ENCODE measurements around the gene SLC38A4. TPM values are rescaled to one million over a fixed set of nuclear protein-coding genes. Genes with fewer than 3 reads are reported as not detected.

SLC38A4 gene
- total and polyA plus RNA-seq, 2 donors (not counting 1 experiment from before 2014, with no cell fraction given) = not detected

DNA sequence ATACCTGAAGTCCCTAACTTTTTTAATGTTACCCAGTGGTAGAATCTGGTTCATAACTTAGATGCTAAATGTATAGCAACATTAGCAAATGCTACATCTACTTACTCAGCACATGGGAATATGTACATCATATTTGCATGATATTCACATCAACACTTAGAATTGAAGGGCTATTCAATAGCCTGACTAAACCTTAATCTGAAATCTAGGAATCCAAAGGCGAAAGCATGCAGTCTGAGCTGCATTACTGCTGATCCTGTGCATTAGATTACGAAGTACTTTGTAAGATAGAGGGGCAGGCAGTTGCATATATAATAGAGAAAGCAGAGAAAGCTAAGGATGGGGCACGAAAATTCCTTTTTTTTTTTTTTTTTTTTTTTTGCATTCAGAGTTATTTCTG, 40.4 kb downstream of the SLC38A4 start:
- TF ChIP-seq, protein P1, sequence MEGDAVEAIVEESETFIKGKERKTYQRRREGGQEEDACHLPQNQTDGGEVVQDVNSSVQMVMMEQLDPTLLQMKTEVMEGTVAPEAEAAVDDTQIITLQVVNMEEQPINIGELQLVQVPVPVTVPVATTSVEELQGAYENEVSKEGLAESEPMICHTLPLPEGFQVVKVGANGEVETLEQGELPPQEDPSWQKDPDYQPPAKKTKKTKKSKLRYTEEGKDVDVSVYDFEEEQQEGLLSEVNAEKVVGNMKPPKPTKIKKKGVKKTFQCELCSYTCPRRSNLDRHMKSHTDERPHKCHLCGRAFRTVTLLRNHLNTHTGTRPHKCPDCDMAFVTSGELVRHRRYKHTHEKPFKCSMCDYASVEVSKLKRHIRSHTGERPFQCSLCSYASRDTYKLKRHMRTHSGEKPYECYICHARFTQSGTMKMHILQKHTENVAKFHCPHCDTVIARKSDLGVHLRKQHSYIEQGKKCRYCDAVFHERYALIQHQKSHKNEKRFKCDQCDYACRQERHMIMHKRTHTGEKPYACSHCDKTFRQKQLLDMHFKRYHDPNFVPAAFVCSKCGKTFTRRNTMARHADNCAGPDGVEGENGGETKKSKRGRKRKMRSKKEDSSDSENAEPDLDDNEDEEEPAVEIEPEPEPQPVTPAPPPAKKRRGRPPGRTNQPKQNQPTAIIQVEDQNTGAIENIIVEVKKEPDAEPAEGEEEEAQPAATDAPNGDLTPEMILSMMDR (IDR thresholded peaks at IDR 0.05) = no peak
- no peak for TF ChIP-seq EZH2 (IDR thresholded peaks at IDR 0.05; ENCODE audit: borderline replicate concordance, insufficient read depth, low read depth, low read length, poor library complexity, severe bottlenecking)
- intact Hi-C loops (cut with micrococcal nuclease) = no loop called here
- H2AFZ ChIP-seq (ENCODE audit: insufficient read depth, low read depth, low read length, poor library complexity, severe bottlenecking) = no peak overlapping the region
- Mint-ChIP-seq H3K27ac (no peak overlapping the region), H3K9me3 (ENCODE audit: insufficient read depth) (no peaks in the 10 kb centered on the region), H3K4me3 (no peak overlapping the region), H3K27me3 (peaks cover 9% of the 10 kb centered on the region), H3K4me1 (no peaks in the 10 kb centered on the region)
- POLR2A ChIA-PET = no interaction called here
- no peak overlapping the region for H3K4me3 ChIP-seq (ENCODE audit: control extremely low read depth in 1 of 5, extremely low read depth in 1 of 5, insufficient read depth in 1 of 5, low read depth in 2 of 5, low read length in 4 of 5)
- H3K36me3 ChIP-seq (replicated peaks in 1 of 2; ENCODE audit: control extremely low read depth in 1 of 2, control insufficient read depth in 1 of 2, extremely low read depth in 1 of 2, insufficient read depth in 2 of 2, low read length in 1 of 2) = no peaks in the 10 kb centered on the region
- WGBS (ENCODE audit: insufficient coverage) = no CpG with 5 or more reads among the region's 3 CpGs
- CTCF ChIA-PET = no interaction called here
- no peak overlapping the region for H3K27ac ChIP-seq (ENCODE audit: low read length in 2 of 2)
- H3K9me3 ChIP-seq (ENCODE audit: control extremely low read depth in 1 of 3, control insufficient read depth in 2 of 3, insufficient read depth in 1 of 3, low read length in 2 of 3) = no peaks in the 10 kb centered on the region
- no peaks in the 10 kb centered on the region for H3K27me3 ChIP-seq (replicated peaks in 1 of 4; ENCODE audit: control extremely low read depth in 1 of 4, control insufficient read depth in 3 of 4, insufficient read depth in 4 of 4, low read length in 3 of 4)
- H3K4me2 ChIP-seq (replicated peaks; ENCODE audit: low read depth, low read length, poor library complexity, severe bottlenecking) = no peak overlapping the region
- ATAC-seq (ENCODE audit: low read depth) = no peak
- no peaks in the 10 kb centered on the region for H3K4me1 ChIP-seq (ENCODE audit: control insufficient read depth in 2 of 2, insufficient read depth in 2 of 2, low read length in 2 of 2)
- no peak for DNase-seq
- no peaks in the 10 kb centered on the region for H3K79me2 ChIP-seq (ENCODE audit: control insufficient read depth, insufficient read depth, low read length)
- no peak overlapping the region for H3K9ac ChIP-seq (ENCODE audit: low read length)
- H4K20me1 ChIP-seq (ENCODE audit: control insufficient read depth, insufficient read depth, low read length, poor library complexity, severe bottlenecking) = no peaks in the 10 kb centered on the region

DNA sequence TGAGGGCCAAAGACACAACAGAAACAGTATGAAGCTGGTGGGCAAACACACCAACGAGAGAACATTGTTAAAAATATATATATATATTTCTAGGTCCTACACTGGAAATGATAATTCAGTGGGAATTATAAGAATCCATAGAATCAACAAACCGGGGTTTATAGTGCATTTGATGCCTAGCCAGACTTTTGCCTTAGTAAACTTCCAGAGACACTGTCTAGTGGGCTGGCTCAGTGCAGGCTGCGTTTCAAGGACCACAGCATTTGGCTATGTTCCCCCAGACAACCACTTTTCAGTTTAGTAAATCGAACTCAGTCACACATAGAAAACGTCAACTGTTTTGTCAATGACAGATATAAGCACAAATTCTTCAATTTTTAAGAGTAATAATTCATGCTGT, 41.9 kb downstream of the SLC38A4 start:
- Histone ChIP-seq H3K79me2 (ENCODE audit: control insufficient read depth, insufficient read depth, low read length) (no peaks in the 10 kb centered on the region), H2AFZ (ENCODE audit: insufficient read depth, low read depth, low read length, poor library complexity, severe bottlenecking) (no peak overlapping the region), H3K4me1 (ENCODE audit: control insufficient read depth in 2 of 2, insufficient read depth in 2 of 2, low read length in 2 of 2) (no peaks in the 10 kb centered on the region), H3K9me3 (ENCODE audit: control extremely low read depth in 1 of 3, control insufficient read depth in 2 of 3, insufficient read depth in 1 of 3, low read length in 2 of 3) (no peaks in the 10 kb centered on the region), H4K20me1 (ENCODE audit: control insufficient read depth, insufficient read depth, low read length, poor library complexity, severe bottlenecking) (no peaks in the 10 kb centered on the region), H3K4me3 (ENCODE audit: control extremely low read depth in 1 of 5, extremely low read depth in 1 of 5, insufficient read depth in 1 of 5, low read depth in 2 of 5, low read length in 4 of 5) (no peak overlapping the region), H3K27ac (ENCODE audit: low read length in 2 of 2) (no peak overlapping the region), H3K4me2 (replicated peaks; ENCODE audit: low read depth, low read length, poor library complexity, severe bottlenecking) (no peak overlapping the region), H3K36me3 (replicated peaks in 1 of 2; ENCODE audit: control extremely low read depth in 1 of 2, control insufficient read depth in 1 of 2, extremely low read depth in 1 of 2, insufficient read depth in 2 of 2, low read length in 1 of 2) (no peaks in the 10 kb centered on the region), H3K27me3 (replicated peaks in 1 of 4; ENCODE audit: control extremely low read depth in 1 of 4, control insufficient read depth in 3 of 4, insufficient read depth in 4 of 4, low read length in 3 of 4) (no peaks in the 10 kb centered on the region), H3K9ac (ENCODE audit: low read length) (no peak overlapping the region)
- CTCF ChIA-PET = no interaction called here
- DNase-seq (no peak), ATAC-seq (ENCODE audit: low read depth) (no peak)
- POLR2A ChIA-PET = no interaction called here
- TF ChIP-seq, protein P1 (IDR thresholded peaks at IDR 0.05) = no peak
- no peak for TF ChIP-seq EZH2 (IDR thresholded peaks at IDR 0.05; ENCODE audit: borderline replicate concordance, insufficient read depth, low read depth, low read length, poor library complexity, severe bottlenecking)
- Mint-ChIP-seq H3K4me3 (no peak overlapping the region), H3K27me3 (peaks cover 14% of the 10 kb centered on the region), H3K27ac (no peak overlapping the region), H3K9me3 (ENCODE audit: insufficient read depth) (no peaks in the 10 kb centered on the region), H3K4me1 (no peaks in the 10 kb centered on the region)
- intact Hi-C loops (cut with micrococcal nuclease) = no loop called here
- 71% methylated on average over 1 of the region's 5 CpGs for WGBS (ENCODE audit: insufficient coverage)

Measured in B cell (primary cell).